Upper lobe of right lung (tissue), 1 donor: ENCODE results near the gene CUL3. TPM values are rescaled to one million over a fixed set of nuclear protein-coding genes. Genes with fewer than 3 reads are reported as not detected.
"Not testable (repeated sequence)": the region's sequence is repeated elsewhere in the genome, so short reads cannot be mapped to it uniquely, and the experiment has no call there.

Source experiments
- ATAC-seq: fragments of 200-7000 bp; cut with Tn5 transposase; one replicate; pipeline ENCODE4 v1.9.1; 2020; ENCODE audit warnings: mild to moderate bottlenecking, moderate library complexity
- DNase-seq: peaks from one replicate; pipeline ENCODE4 v3.0.0-alpha.2; 2020
- H3K27ac ChIP-seq: fragments of 200-600 bp; one replicate; pipeline ENCODE4 v1.8.0; 2022
- H3K27me3 ChIP-seq: fragments of 200-600 bp; one replicate; pipeline ENCODE4 v1.8.0; 2022; ENCODE audit warnings: mild to moderate bottlenecking
- H3K36me3 ChIP-seq: fragments of 200-600 bp; one replicate; pipeline ENCODE4 v1.8.0; 2022
- H3K4me1 ChIP-seq: fragments of 200-600 bp; one replicate; pipeline ENCODE4 v1.8.0; 2022
- H3K4me3 ChIP-seq: fragments of 200-600 bp; one replicate; pipeline ENCODE4 v1.8.0; 2022; ENCODE audit warnings: mild to moderate bottlenecking
- H3K9me3 ChIP-seq: fragments of 200-600 bp; one replicate; pipeline ENCODE4 v1.8.0; 2022
- CTCF ChIP-seq: fragments of 200-600 bp; IDR thresholded peaks from one replicate; pipeline ENCODE4 v1.8.0; 2022; ENCODE audit warnings: antibody characterized with exemption
- intact Hi-C: fragments of 100-400 bp; cut with DNase I; formaldehyde crosslinking; loops from one replicate; pipeline ENCODE4 v1.11.0; 2022
- total RNA-seq: library from RNA; stranded (reverse); fragmentation: NEBNext Ultra II Directional; extraction: Animal tissue kit (Norgen Biotek cat#: 25700); gene quantifications from one replicate; pipeline ENCODE4 v1.2.1, GENCODE V29; 2021
- donor health status: DM: no; HTN: yes; CAD: no; lungs with severe emphysema.

CUL3 gene
- total RNA-seq, 1 donor from 2014 or later: 80.6 TPM

- intact Hi-C loops: no loop called here
- H3K4me3 ChIP-seq: no peak overlapping the region
- H3K27ac ChIP-seq: no peak overlapping the region
- no peaks in the 10 kb centered on the region for H3K9me3 ChIP-seq
- no peaks in the 10 kb centered on the region for H3K4me1 ChIP-seq
- peaks cover 55% of the 10 kb centered on the region for H3K36me3 ChIP-seq
- DNase-seq: no peak
- no peaks in the 10 kb centered on the region for H3K27me3 ChIP-seq
- no peak for TF ChIP-seq CTCF
- no peak for ATAC-seq
These were observed 78.7 kb downstream of the CUL3 start for GRCh38 chr2:224506494-224506893.

DNA sequence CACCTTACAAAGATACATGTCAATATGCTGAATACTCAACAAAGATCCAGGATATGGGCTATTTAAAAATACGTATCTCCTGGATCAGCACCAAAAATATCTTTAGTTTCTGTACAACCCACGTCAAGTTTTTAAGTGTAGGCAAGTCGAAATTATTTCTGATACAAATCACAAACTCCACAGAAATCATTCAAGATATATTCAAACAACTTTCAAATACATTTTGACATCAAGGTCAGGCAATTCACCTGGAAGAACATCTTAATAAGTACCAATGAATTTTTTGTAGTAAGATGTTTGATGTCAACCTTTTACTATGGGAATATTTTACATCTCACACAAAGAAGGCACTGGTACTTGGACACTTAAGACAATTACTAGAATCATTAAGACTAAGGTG is 86.2 kb downstream of the CUL3 start:
- DNase-seq: no peak
- Histone ChIP-seq H3K9me3 (no peaks in the 10 kb centered on the region), H3K27me3 (no peaks in the 10 kb centered on the region), H3K36me3 (peaks cover 89% of the 10 kb centered on the region), H3K27ac (no peak overlapping the region), H3K4me1 (no peaks in the 10 kb centered on the region), H3K4me3 (no peak overlapping the region)
- TF ChIP-seq CTCF: no peak
- no peak for ATAC-seq
- intact Hi-C loops: no loop called here

GRCh38 chr2:224492531-224492930 is 92.6 kb downstream of the CUL3 start:
- intact Hi-C loops: no loop called here
- peaks cover 9% of the 10 kb centered on the region for H3K4me1 ChIP-seq
- no peak for DNase-seq
- no peaks in the 10 kb centered on the region for H3K27me3 ChIP-seq
- no peak overlapping the region for H3K27ac ChIP-seq
- H3K9me3 ChIP-seq: no peaks in the 10 kb centered on the region
- no peak for TF ChIP-seq CTCF
- peaks cover 32% of the 10 kb centered on the region for H3K36me3 ChIP-seq
- no peak overlapping the region for H3K4me3 ChIP-seq
- no peak for ATAC-seq

GRCh38 chr2:224487940-224488339 is 97.2 kb downstream of the CUL3 start:
- H3K27me3 ChIP-seq, H3K27ac ChIP-seq, H3K4me3 ChIP-seq, ATAC-seq, H3K9me3 ChIP-seq, intact Hi-C loops, DNase-seq: not testable (repeated sequence)
- Histone ChIP-seq H3K4me1 (peaks cover 19% of the 10 kb centered on the region), H3K36me3 (peaks cover 15% of the 10 kb centered on the region)

DNA sequence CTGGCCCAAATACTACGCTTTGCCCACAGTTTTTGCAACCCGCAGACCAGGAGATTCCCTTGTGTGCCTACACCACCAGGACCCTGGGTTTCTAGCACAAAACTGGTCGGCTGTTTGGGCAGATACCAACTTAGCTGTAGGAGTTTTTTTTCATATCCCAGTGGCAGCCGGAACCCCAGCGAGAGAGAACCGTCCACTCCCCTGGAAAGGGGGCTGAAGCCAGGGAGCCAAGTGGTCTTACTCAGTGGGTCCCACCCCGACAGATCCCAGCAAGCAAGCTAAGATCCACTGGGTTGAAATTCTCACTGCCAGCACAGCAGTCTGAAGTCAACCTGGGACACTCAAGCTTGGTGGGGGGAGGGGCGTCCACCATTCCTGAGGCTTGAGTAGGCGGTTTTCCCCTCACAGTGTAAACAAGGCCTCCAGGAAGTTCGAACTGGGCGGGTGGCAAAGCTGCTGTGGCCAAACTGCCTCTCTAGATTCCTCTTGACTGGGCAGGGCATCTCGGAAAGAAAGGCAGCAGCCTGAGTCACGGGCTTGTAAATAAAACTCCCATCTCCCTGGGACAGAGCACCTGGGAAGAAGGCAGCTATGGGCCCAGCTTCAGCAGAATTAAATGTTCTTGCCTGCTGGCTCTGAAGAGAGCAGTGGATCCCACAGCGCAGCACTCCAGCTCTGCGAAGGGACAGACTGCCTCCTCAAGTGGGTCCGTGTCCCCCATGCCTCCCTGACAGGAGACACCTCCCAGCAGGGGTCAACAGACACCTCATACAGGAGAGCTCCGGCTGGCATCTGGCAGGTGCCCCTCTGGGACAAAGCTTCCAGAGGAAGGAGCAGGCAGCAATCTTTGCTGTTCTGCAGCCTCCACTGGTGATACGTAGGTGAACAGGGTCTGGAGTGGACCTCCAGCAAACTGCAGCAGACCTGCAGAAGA is 99.8 kb downstream of the CUL3 start:
- H3K27me3 ChIP-seq, intact Hi-C loops, H3K9me3 ChIP-seq, H3K4me3 ChIP-seq: not testable (repeated sequence)
- ATAC-seq: peak; percentile 100
- Histone ChIP-seq H3K36me3 (peaks cover 12% of the 10 kb centered on the region), H3K27ac (peak overlapping the region; percentile 52), H3K4me1 (peaks cover 19% of the 10 kb centered on the region)
- DNase-seq: peak; percentile 94

DNA sequence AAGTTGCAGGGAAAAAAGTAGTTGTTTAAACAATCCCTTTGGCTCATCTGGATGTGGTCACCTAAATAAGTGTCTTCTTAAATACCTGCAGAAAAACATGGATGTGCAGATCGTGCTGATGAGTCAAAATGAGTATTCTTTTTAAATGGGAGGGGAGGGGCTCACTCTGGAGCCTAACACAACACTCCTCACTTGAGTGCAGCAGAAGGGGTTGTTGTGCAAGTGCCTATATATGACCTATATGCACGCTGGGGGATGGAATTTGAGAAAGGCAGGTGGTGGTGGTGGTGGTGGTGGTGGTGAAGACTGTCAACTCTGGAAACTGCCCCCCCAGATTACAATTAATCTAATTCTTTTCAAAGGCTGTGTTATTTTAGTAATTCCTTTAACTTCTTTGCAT is 105.3 kb downstream of the CUL3 start:
- Histone ChIP-seq H3K4me3 (no peak overlapping the region), H3K27ac (no peak overlapping the region)
- intact Hi-C loops: no loop called here

More for the DNA sequence above, 105.3 kb downstream of the CUL3 start:
- Histone ChIP-seq H3K36me3 (peaks cover 49% of the 10 kb centered on the region), H3K4me1 (no peaks in the 10 kb centered on the region), H3K27me3 (no peaks in the 10 kb centered on the region), H3K9me3 (no peaks in the 10 kb centered on the region)
- TF ChIP-seq CTCF: no peak
- no peak for DNase-seq
- ATAC-seq: no peak
